Measurements from ENCODE around the gene GIMAP2. TPM values are rescaled to one million over a fixed set of nuclear protein-coding genes. Genes with fewer than 3 reads are reported as not detected.

GIMAP2 gene
- total RNA-seq, 1 donor from 2014 or later: not detected

DNA sequence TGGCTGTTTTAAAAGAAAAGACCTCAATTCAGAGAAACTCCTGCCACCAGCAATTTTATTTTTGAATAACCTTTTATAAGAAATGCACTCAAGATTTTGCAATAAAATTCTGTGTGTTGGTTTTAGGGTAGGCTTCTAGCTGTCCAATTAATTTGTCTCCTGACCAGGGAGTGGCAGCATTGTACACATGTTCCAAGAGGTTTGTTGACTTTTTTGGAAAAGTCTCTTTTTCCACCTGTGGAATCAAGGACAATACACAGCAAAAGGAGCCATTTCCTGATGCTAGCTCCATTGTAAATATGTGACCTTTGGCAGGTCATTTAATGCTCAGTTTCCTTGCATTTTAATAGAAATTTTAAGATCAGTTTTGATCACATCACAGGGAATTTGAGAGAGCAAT is 53.5 kb downstream of the GIMAP2 start:
- Mint-ChIP-seq H3K36me3 (ENCODE audit: insufficient read depth) (no peaks in the 10 kb centered on the region), H3K27me3 (peaks cover 95% of the 10 kb centered on the region), H3K9me3 (ENCODE audit: low read depth) (no peaks in the 10 kb centered on the region), H3K4me1 (ENCODE audit: low read depth) (no peaks in the 10 kb centered on the region), H3K27ac (no peak overlapping the region), H3K4me3 (ENCODE audit: low read depth) (no peak overlapping the region)
- TF ChIP-seq, protein P1, sequence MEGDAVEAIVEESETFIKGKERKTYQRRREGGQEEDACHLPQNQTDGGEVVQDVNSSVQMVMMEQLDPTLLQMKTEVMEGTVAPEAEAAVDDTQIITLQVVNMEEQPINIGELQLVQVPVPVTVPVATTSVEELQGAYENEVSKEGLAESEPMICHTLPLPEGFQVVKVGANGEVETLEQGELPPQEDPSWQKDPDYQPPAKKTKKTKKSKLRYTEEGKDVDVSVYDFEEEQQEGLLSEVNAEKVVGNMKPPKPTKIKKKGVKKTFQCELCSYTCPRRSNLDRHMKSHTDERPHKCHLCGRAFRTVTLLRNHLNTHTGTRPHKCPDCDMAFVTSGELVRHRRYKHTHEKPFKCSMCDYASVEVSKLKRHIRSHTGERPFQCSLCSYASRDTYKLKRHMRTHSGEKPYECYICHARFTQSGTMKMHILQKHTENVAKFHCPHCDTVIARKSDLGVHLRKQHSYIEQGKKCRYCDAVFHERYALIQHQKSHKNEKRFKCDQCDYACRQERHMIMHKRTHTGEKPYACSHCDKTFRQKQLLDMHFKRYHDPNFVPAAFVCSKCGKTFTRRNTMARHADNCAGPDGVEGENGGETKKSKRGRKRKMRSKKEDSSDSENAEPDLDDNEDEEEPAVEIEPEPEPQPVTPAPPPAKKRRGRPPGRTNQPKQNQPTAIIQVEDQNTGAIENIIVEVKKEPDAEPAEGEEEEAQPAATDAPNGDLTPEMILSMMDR (IDR thresholded peaks at IDR 0.05; ENCODE audit: unreplicated experiment): no peak
- no peak for DNase-seq (ENCODE audit: low spot score, unreplicated experiment)

- Mint-ChIP-seq H3K36me3 (ENCODE audit: insufficient read depth) (no peaks in the 10 kb centered on the region), H3K27me3 (peaks cover 94% of the 10 kb centered on the region), H3K4me1 (ENCODE audit: low read depth) (no peaks in the 10 kb centered on the region), H3K4me3 (ENCODE audit: low read depth) (no peak overlapping the region), H3K27ac (no peak overlapping the region), H3K9me3 (ENCODE audit: low read depth) (no peaks in the 10 kb centered on the region)
- DNase-seq (ENCODE audit: low spot score, unreplicated experiment): no peak
- TF ChIP-seq, protein P1 (IDR thresholded peaks at IDR 0.05; ENCODE audit: unreplicated experiment): no peak
These were observed 54.5 kb downstream of the GIMAP2 start for GRCh38 chr7:150740053-150740452.

DNA sequence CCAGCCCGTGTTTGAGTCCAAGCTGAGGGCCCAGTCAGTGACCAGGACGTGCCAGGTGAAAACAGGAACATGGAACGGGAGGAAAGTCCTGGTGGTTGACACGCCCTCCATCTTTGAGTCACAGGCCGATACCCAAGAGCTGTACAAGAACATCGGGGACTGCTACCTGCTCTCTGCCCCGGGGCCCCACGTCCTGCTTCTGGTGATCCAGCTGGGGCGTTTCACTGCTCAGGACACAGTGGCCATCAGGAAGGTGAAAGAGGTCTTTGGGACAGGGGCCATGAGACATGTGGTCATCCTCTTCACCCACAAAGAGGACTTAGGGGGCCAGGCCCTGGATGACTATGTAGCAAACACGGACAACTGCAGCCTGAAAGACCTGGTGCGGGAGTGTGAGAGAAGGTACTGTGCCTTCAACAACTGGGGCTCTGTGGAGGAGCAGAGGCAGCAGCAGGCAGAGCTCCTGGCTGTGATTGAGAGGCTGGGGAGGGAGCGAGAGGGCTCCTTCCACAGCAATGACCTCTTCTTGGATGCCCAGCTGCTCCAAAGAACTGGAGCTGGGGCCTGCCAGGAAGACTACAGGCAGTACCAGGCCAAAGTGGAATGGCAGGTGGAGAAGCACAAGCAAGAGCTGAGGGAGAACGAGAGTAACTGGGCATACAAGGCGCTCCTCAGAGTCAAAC is 56.9 kb downstream of the GIMAP2 start:
- H3K27me3 Mint-ChIP-seq: peaks cover 89% of the 10 kb centered on the region
- H3K36me3 Mint-ChIP-seq (ENCODE audit: insufficient read depth): no peaks in the 10 kb centered on the region
- no peak overlapping the region for H3K27ac Mint-ChIP-seq
- H3K4me3 Mint-ChIP-seq (ENCODE audit: low read depth): no peak overlapping the region
- no peak for DNase-seq (ENCODE audit: low spot score, unreplicated experiment)
- H3K9me3 Mint-ChIP-seq (ENCODE audit: low read depth): no peaks in the 10 kb centered on the region
- no peaks in the 10 kb centered on the region for H3K4me1 Mint-ChIP-seq (ENCODE audit: low read depth)
- TF ChIP-seq, protein P1 (IDR thresholded peaks at IDR 0.05; ENCODE audit: unreplicated experiment): no peak

Other genes with a start within 250 kb of the GIMAP2 start
- not detected in 2 replicates for gene GIMAP8, start 235.1 kb upstream of the GIMAP2 start, total RNA-seq
- gene GIMAP7, start 170.8 kb upstream of the GIMAP2 start, total RNA-seq: not detected in 2 replicates
- gene GIMAP4, start 118.3 kb upstream of the GIMAP2 start, total RNA-seq: not detected in 2 replicates
- gene GIMAP6, start 53.3 kb upstream of the GIMAP2 start, total RNA-seq: not detected in 2 replicates
- gene GIMAP1, start 30.9 kb downstream of the GIMAP2 start, total RNA-seq: not detected in 2 replicates
- not detected in 2 replicates for gene GIMAP5, start 51.7 kb downstream of the GIMAP2 start, total RNA-seq
- 8.9 TPM in 2 replicates for gene TMEM176B, start 114.7 kb downstream of the GIMAP2 start, total RNA-seq
- gene TMEM176A, start 115.1 kb downstream of the GIMAP2 start, total RNA-seq: 8.0 and 9.6 TPM in 2 replicates
- gene AOC1, start 166.8 kb downstream of the GIMAP2 start, total RNA-seq: 1.9 and 2.9 TPM in 2 replicates